HG03097 (cell line): ENCODE results near the gene EID3.

Experiments used
- ATAC-seq: cut with Tn5 transposase; IDR thresholded peaks from one replicate; pipeline ENCODE4 v1.9.1; 2021; ENCODE audit not compliant: unreplicated experiment, low FRiP score

EID3 gene

DNA sequence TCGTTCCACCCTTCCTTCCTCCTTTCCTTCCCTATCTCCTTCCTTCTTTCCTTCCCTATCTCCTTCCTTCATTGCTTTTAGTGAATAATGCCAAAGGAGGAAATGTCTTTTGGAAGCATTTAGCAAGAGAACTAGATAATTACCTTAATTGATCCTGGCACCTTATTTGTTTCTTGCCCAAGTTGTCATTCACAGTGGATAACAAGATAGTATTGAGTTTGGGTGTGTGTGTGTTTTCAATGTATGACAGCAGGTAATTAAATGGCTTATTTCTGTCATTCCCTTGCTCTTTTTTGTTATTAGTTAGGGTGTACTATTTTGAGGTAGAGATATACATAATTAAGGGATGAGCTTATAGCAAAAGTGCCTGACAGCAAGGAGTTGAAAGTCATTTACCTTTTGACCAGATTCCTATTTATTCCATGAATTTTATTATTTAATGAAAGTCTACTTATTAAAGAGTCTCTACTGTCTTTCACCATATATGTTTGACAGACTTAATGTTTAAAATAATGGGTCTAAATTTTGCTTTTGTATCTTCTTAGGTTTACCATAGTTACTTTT, 30.2 kb downstream of the EID3 start:
- ATAC-seq: no peak

DNA sequence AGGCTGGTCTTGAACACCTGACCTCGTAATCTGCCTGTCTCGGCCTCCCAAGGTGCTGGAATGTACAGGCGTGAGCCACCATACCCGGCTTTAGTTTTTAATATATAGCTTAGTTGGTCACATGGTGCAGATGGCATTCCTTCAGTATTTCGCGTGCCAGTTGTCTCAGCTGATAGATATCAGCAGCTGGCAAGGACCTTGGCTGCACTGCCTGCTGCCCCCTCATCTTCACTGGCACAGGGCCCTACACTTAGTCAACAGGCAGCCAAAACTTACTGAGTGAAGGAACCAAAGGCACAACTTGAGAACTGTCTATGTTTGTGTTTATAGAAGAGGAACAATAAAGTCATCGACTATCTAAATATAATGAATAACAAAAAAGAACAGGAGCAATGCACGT, 31.0 kb downstream of the EID3 start:
- no peak for ATAC-seq

DNA sequence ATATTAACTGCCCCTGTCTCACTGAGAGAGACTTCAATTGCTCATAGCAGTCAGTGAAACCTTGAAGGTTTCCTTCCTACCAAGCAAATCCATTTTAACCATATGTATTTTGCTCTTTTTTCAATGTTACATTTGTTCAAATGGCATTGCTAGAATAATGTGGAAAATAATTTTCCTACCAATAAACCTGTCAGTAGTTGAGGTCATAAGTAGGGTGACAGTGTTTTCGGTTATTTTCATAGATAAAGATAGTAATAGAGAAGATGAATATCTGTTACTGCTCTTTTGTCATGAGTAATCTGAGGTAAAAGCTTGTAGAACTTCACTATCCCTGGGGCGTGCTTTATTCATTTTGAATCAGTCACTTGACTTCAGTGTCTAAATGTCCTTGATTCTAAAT, 32.6 kb downstream of the EID3 start:
- ATAC-seq: no peak

DNA sequence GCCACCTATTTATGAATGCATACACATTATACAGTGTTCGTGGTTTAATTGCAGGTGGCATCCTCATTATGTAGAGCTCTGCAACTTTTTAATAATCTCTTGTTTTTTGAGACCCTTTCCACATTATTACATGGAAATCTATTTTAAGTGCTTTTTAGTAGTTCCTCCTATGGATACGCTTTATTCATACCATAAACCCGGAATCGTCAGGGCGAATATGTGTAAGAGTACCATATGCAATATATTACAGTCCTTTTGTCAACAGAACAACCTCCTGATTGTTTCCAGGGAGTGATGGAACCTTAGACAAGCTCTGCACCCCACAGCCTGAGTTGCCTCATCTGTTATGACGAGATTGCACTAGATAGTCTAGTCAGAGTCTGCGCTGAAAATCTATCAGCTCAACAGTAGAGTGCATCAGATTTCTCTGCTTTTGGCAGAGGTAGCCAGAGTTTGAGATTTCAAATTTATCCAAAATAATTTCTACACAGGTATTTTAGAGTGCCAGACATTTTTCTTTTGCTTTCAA, 33.6 kb downstream of the EID3 start:
- no peak for ATAC-seq

DNA sequence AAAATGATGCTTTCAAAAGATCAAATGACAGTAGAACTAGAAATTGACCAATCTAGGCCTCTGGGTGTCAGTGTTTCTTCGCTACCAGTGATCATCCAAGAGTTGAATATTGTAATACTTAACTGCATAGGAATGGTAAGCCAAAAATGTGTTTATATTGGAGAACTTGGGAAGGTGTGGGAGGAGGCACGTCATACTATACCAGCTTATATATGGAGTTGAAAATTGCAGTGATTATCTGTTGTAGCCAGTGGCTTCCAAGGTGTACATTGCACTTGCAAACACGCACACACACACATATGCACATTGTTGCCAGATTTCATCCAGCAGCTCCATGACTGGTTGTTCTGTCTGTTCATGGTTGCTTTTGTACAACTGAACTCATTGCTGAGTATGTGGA, 36.1 kb downstream of the EID3 start:
- ATAC-seq: no peak

GRCh38 chr12:104340177-104340576, 36.6 kb downstream of the EID3 start:
- no peak for ATAC-seq

DNA sequence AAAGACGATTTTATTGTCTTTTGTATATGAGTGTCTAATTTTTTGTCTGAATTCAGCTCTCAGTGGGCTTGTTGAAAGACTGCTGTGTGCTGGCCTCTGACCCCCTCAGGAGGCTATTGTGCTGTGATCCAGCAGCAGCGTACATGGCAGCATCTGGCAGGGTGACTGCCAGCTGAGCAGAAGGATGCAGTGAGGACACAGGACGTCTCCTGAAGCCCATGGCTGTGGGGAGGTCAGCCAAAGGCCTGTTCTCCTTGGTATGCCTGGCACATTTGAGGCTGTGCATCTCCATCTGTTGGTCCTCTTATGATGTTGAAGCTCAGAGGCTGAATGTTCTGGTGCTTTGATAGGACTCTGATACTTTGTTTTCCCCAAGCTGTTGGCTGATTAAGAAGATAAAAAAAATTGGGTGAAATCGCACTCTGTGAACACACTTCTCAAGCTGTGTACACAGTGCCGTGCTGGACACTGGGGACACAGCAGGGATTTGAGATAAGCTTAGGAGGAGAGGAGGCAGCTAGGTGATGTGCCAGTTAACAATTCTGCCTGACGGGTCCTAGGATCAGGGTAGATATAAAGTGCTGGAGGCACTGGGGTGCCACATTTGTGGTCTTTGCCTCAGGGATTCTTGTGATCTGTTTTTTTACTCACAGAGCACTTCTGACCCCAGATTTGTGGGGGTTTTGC, 37.5 kb downstream of the EID3 start:
- ATAC-seq: no peak

GRCh38 chr12:104342147-104342546, 38.6 kb downstream of the EID3 start:
- ATAC-seq: no peak

GRCh38 chr12:104342635-104343249, 39.2 kb downstream of the EID3 start:
- ATAC-seq: no peak

GRCh38 chr12:104344682-104345081, 41.1 kb downstream of the EID3 start:
- ATAC-seq: no peak

DNA sequence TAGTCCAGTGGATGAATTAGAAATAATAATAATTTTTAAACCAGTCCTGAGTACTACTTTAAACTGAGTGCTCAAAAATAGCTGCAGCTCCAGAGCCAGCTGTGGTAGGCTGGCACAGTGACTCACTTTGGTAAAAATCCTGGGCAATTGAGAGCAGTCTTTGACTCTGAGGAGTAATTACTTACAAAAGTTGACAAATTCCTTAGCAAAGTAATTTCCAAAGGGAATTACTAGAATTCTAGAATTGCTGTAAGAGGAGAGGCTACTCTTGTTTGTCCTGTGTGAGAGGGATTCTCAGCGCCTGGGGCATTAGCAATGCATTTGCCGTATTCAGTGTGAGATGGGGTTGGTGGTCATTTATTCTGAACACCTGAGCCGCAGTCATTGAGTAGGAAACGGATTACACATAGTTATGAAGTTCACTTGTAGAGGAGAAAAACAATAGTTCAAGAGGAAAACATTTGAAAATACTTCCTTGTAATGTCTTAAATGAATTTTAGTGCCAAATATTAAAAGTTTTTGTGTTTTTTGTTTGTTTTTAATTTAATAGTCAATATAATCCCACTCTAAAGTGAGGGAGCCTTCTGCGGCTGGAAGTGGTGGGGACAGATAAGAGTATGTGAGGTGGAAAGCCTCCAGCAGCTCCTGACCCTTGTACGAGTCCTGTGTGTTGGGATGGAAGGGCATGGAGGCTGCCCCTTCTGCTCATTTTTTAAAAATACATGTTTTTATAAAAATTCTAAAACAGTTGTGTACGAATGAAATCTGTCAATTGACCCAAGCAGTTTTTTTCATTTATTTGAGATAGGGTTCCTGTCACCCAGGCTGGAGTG, 41.9 kb downstream of the EID3 start:
- no peak for ATAC-seq

DNA sequence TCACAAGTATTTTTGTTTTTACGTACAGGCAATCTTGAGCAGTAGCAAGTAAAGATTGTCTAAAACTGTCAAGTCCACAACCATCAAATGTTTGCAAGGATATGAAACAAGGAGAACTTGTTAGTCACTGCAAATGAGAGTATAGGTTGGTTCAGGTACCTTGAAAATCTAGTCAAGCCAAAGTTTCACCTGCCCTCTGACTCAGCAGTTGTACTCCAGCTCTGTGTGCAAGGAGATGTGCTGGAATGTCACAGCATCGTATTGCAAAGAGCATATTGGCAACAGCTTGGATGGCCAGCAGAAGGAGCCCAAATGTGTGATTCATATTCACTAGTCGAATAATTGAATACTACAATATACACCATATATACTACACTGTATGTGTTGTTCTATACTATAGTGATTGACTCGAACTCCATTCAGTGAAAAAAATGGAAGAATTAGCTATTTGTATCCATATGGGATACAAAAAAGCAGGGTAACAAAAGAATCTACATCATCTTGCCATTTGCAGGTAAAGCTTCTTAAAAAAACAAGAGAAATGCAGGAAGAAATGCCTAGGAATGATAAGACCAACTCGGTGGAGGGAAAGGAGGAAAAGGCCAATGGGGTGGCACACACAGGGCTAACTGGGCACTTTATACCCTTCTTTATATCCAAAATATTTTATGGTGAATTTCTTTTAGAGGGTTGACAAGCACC, 44.0 kb downstream of the EID3 start:
- ATAC-seq: no peak

- no peak for ATAC-seq
Observed at GRCh38 chr12:104348283-104348993, 44.9 kb downstream of the EID3 start.

GRCh38 chr12:104348994-104349494, 45.5 kb downstream of the EID3 start:
- ATAC-seq: no peak

- ATAC-seq: no peak
Observed at GRCh38 chr12:104350211-104351056, 46.9 kb downstream of the EID3 start.

- ATAC-seq: no peak
Observed at GRCh38 chr12:104351057-104351983, 47.8 kb downstream of the EID3 start.

DNA sequence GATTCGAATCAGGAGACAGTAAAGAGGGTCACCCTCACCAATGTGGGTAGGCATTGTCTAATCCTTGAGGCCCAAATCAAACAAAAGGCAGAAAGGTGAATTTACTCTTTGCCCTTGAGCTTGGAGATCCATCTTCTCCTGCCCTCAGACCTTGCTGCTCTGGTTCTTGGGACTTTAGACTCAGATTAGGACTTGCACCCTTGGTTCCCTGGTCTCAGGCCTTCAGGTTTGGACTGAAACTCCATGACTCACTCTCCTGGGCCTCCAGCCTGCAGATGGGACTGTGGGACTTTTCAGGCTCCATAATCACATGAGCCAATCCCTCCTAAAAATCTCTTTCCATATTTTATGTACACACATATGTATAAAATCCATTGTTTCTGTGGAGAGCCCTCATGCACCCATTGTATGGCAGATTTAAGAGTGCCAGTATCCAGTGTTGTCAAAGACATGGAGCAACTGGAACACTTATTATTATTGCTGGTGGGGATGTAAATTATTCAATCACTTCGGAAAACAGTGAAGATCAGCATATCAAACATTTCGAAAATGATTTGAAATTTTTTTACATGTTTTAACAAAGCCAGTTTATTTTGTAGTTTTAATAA, 48.7 kb downstream of the EID3 start:
- no peak for ATAC-seq
